CD14-positive monocyte (primary cell): ENCODE data around the gene CENPU. TPM values are rescaled to one million over a fixed set of nuclear protein-coding genes. Genes with fewer than 3 reads are reported as not detected.
"Not testable (repeated sequence)": the region's sequence is repeated elsewhere in the genome, so short reads cannot be mapped to it uniquely, and the experiment has no call there.

ENCODE experiments used
- DNase-seq, 3 donors: peaks; one replicate each; pipeline ENCODE4 v3.0.0-alpha.2; 2011 to 2022
- H2AFZ ChIP-seq: 2 replicates; pipeline ENCODE4 v1.6.0; 2012; ENCODE audit warnings: mild to moderate bottlenecking, low read depth, low read length, inconsistent platforms; ENCODE audit not compliant: insufficient read depth, poor library complexity, severe bottlenecking
- H3K27ac ChIP-seq, 2 donors: 1 replicate in 1 of 2; 2 replicates in 1 of 2; pipeline ENCODE4 v1.5.1; 2012 to 2013; ENCODE audit warnings: low read length in 2 of 2, control low read depth in 1 of 2, inconsistent platforms in 1 of 2, low read depth in 1 of 2, mild to moderate bottlenecking in 1 of 2
- H3K27me3 ChIP-seq, 2 donors: one replicate each; pipeline versions ENCODE4 v1.6.0 to v1.6.1; 2011 to 2013; ENCODE audit warnings: low read length in 2 of 2; ENCODE audit not compliant: control insufficient read depth in 2 of 2, insufficient read depth in 2 of 2
- H3K36me3 ChIP-seq, 2 donors: replicated peaks in 1 of 2; 1 replicate in 1 of 2; 2 replicates in 1 of 2; pipeline versions ENCODE4 v1.5.1 to v1.6.1; 2012 to 2013; ENCODE audit warnings: low read length in 2 of 2, control low read depth in 1 of 2, inconsistent platforms in 1 of 2, mild to moderate bottlenecking in 1 of 2; ENCODE audit not compliant: insufficient read depth in 2 of 2, control insufficient read depth in 1 of 2
- H3K4me1 ChIP-seq, 2 donors: 1 replicate in 1 of 2; 2 replicates in 1 of 2; pipeline versions ENCODE4 v1.5.1 to v1.6.1; 2012 to 2013; ENCODE audit warnings: low read length in 2 of 2, control low read depth in 1 of 2, inconsistent platforms in 1 of 2, mild to moderate bottlenecking in 1 of 2, moderate library complexity in 1 of 2; ENCODE audit not compliant: insufficient read depth in 2 of 2, control insufficient read depth in 1 of 2
- H3K4me2 ChIP-seq: replicated peaks from 2 replicates; pipeline ENCODE3; 2012; ENCODE audit warnings: low read length, moderate library complexity, mild to moderate bottlenecking; ENCODE audit not compliant: poor library complexity, severe bottlenecking; ENCODE audit errors: extremely low read depth
- H3K4me3 ChIP-seq, 3 experiments: fragments of 200-600 bp in 1 of 3; sonication (generic) in 1 of 3; replicated peaks in 1 of 3; 1 replicate in 2 of 3; 2 replicates in 1 of 3; pipeline ENCODE4 v1.5.1; 2011 to 2013; ENCODE audit warnings: low read length in 3 of 3, mild to moderate bottlenecking in 3 of 3, control low read depth in 2 of 3, low read depth in 2 of 3, inconsistent platforms in 1 of 3, moderate library complexity in 1 of 3
- H3K79me2 ChIP-seq: 2 replicates; pipeline ENCODE4 v1.6.0; 2012; ENCODE audit warnings: mild to moderate bottlenecking, control low read depth, inconsistent platforms, low read length, moderate library complexity; ENCODE audit not compliant: insufficient read depth
- H3K9ac ChIP-seq: 2 replicates; pipeline ENCODE4 v1.6.0; 2017; ENCODE audit warnings: low read length, mild to moderate bottlenecking; ENCODE audit not compliant: insufficient read depth, poor library complexity, severe bottlenecking
- H3K9me3 ChIP-seq, 2 donors: replicated peaks in 1 of 2; 1 replicate in 1 of 2; 2 replicates in 1 of 2; pipeline versions ENCODE4 v1.5.1 to v1.6.1; 2012 to 2013; ENCODE audit warnings: low read length in 2 of 2, control low read depth in 1 of 2; ENCODE audit not compliant: control insufficient read depth in 1 of 2, insufficient read depth in 1 of 2
- H4K20me1 ChIP-seq: 2 replicates; pipeline ENCODE4 v1.6.0; 2012; ENCODE audit warnings: mild to moderate bottlenecking, low read length, control low read depth, moderate library complexity; ENCODE audit not compliant: insufficient read depth
- H3K27ac Mint-ChIP-seq, 7 donors: one replicate each; pipeline ENCODE4 v1.8.0; 2020; ENCODE audit warnings: mild to moderate bottlenecking in 7 of 7, mixed read lengths in 7 of 7, moderate library complexity in 6 of 7, inconsistent platforms in 2 of 7
- H3K27me3 Mint-ChIP-seq, 3 donors: one replicate each; pipeline ENCODE4 v1.8.0; 2021 to 2022; ENCODE audit warnings: low read depth in 3 of 3, mild to moderate bottlenecking in 3 of 3, mixed read lengths in 3 of 3, moderate library complexity in 3 of 3, inconsistent platforms in 1 of 3
- H3K36me3 Mint-ChIP-seq, 2 donors: one replicate each; pipeline ENCODE4 v1.8.0; 2020; ENCODE audit warnings: mixed read lengths in 2 of 2, inconsistent platforms in 1 of 2, mild to moderate bottlenecking in 1 of 2
- H3K4me1 Mint-ChIP-seq: one replicate; pipeline ENCODE4 v1.8.0; 2020; ENCODE audit warnings: mild to moderate bottlenecking, mixed read lengths
- H3K4me3 Mint-ChIP-seq, 2 donors: one replicate each; pipeline ENCODE4 v1.8.0; 2020; ENCODE audit warnings: mild to moderate bottlenecking in 2 of 2, mixed read lengths in 2 of 2, moderate library complexity in 1 of 2
- H3K9me3 Mint-ChIP-seq, 7 donors: one replicate each; pipeline ENCODE4 v1.8.0; 2020 to 2022; ENCODE audit warnings: mixed read lengths in 7 of 7, mild to moderate bottlenecking in 6 of 7, moderate library complexity in 6 of 7, inconsistent platforms in 2 of 7
- CTCF ChIP-seq: fragments of 200-600 bp; IDR thresholded peaks from one replicate; pipeline ENCODE4 v1.8.0; 2022; ENCODE audit warnings: antibody characterized with exemption, mild to moderate bottlenecking
- WGBS: methylation state at CpG from one replicate; pipeline ENCODE4 v1.1.5; 2013; ENCODE audit warnings: missing lambda C conversion rate; ENCODE audit not compliant: insufficient coverage; 5-methylcytosine and 5-hydroxymethylcytosine counted together
- intact Hi-C, 2 donors: fragments of 100-400 bp; cut with micrococcal nuclease; formaldehyde crosslinking; loops; one replicate each; pipeline versions ENCODE4 v1.15.0 to v1.15.1; 2023
- polyA plus RNA-seq, 3 donors: library from polyadenylated mRNA; depleted of rRNA in 1 of 3; unstranded in 2 of 3; stranded (reverse) in 1 of 3; fragments of 300-500 nt in 2 of 3; fragments of >200 nt in 1 of 3; fragmentation: Illumina TruSeq in 2 of 3; gene quantifications; 1 replicate in 2 of 3; 2 replicates in 1 of 3; pipeline ENCODE4 v1.2.3, GENCODE V29; 2012 to 2021

CENPU gene
- polyA plus RNA-seq, 3 donors, result 1.2 to 1.6 (median 1.5) TPM

GRCh38 chr4:184662236-184662635 lies 71.7 kb downstream of the CENPU start:
- Mint-ChIP-seq H3K4me3 (no peak overlapping the region), H3K36me3 (peaks cover 9 to 16% of the 10 kb centered on the region in 2 donors), H3K27me3 (peaks cover 0 to 1% (median 0%) of the 10 kb centered on the region in 3 donors), H3K4me1 (peaks cover 14% of the 10 kb centered on the region), H3K9me3 (peaks cover 0 to 2% (median 0%) of the 10 kb centered on the region in 7 donors), H3K27ac (no peak overlapping the region)
- H2AFZ ChIP-seq, result no peak overlapping the region
- WGBS, result no CpG with 5 or more reads among the region's 1 CpG
- no peaks in the 10 kb centered on the region for H3K27me3 ChIP-seq
- H4K20me1 ChIP-seq, result no peaks in the 10 kb centered on the region
- DNase-seq, result no peak
- no peak overlapping the region for H3K9ac ChIP-seq
- H3K36me3 ChIP-seq, result peaks cover 10 to 16% of the 10 kb centered on the region in 2 donors
- H3K79me2 ChIP-seq, result no peaks in the 10 kb centered on the region
- H3K4me1 ChIP-seq, result peaks cover 12 to 27% of the 10 kb centered on the region in 2 donors
- no peaks in the 10 kb centered on the region for H3K9me3 ChIP-seq
- intact Hi-C loops, result no loop called here
- peak overlapping the region in 1 of 2 donors; percentile 31 for H3K27ac ChIP-seq
- no peak overlapping the region for H3K4me3 ChIP-seq
- no peak for TF ChIP-seq CTCF
- peak overlapping the region; percentile 11 for H3K4me2 ChIP-seq

- Mint-ChIP-seq H3K9me3 (peaks cover 0 to 2% (median 0%) of the 10 kb centered on the region in 7 donors), H3K4me3 (no peak overlapping the region), H3K36me3 (peaks cover 3 to 7% of the 10 kb centered on the region in 2 donors), H3K27ac (no peak overlapping the region), H3K27me3 (peaks cover 0 to 1% (median 0%) of the 10 kb centered on the region in 3 donors), H3K4me1 (peaks cover 26% of the 10 kb centered on the region)
- Histone ChIP-seq H3K36me3 (peaks cover 3 to 5% of the 10 kb centered on the region in 2 donors), H3K79me2 (no peaks in the 10 kb centered on the region), H3K27ac (no peak overlapping the region), H3K4me2 (no peak overlapping the region), H3K4me3 (no peak overlapping the region), H3K9ac (no peak overlapping the region), H4K20me1 (no peaks in the 10 kb centered on the region), H3K9me3 (no peaks in the 10 kb centered on the region), H2AFZ (no peak overlapping the region), H3K4me1 (peaks cover 24 to 39% of the 10 kb centered on the region in 2 donors), H3K27me3 (no peaks in the 10 kb centered on the region)
- no peak for DNase-seq
- TF ChIP-seq CTCF, result no peak
- intact Hi-C loops, result no loop called here
Observed at GRCh38 chr4:184660978-184661377, 72.9 kb downstream of the CENPU start.

- H3K9me3 ChIP-seq, H4K20me1 ChIP-seq, H3K4me3 ChIP-seq, H2AFZ ChIP-seq, H3K79me2 ChIP-seq, H3K9ac ChIP-seq, H3K4me3 Mint-ChIP-seq, H3K27me3 Mint-ChIP-seq, H3K36me3 ChIP-seq, H3K9me3 Mint-ChIP-seq, H3K27ac ChIP-seq, DNase-seq, H3K27me3 ChIP-seq, H3K4me2 ChIP-seq: not testable (repeated sequence)
- peak overlapping the region in 3 of 7 donors; percentile 50 to 75 (median 71) for H3K27ac Mint-ChIP-seq
- peaks cover 11 to 13% of the 10 kb centered on the region in 2 donors for H3K36me3 Mint-ChIP-seq
- peaks cover 27% of the 10 kb centered on the region for H3K4me1 Mint-ChIP-seq
- WGBS, result 100% methylated on average over 2 of the region's 9 CpGs
- intact Hi-C loops, result loop anchor here in 1 of 2 donors (10.0 kb wide), 1 partner anchor 1153 kb away; the partner anchor contains the start of gene ING2
- peaks cover 13 to 30% of the 10 kb centered on the region in 2 donors for H3K4me1 ChIP-seq
Observed at GRCh38 chr4:184657820-184658219, 76.1 kb downstream of the CENPU start.
